ENCODE measurements around the gene PLXNA1.
A peak's percentile ranks its signal among the peaks of the same experiment; 100 is the strongest.

PLXNA1 gene

DNA sequence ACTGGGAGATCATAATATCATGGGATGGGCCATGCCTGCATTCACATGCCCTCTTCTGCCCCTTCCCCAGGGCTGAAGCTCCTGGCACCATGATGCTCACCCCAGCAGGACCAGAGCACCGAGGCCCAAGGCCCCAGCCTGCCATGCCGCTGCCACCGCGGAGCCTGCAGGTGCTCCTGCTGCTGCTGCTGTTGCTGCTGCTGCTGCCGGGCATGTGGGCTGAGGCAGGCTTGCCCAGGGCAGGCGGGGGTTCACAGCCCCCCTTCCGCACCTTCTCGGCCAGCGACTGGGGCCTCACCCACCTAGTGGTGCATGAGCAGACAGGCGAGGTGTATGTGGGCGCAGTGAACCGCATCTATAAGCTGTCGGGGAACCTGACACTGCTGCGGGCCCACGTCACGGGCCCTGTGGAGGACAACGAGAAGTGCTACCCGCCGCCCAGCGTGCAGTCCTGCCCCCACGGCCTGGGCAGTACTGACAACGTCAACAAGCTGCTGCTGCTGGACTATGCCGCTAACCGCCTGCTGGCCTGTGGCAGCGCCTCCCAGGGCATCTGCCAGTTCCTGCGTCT lies 5.6 kb downstream of the PLXNA1 start:
- no peak for DNase-seq

DNA sequence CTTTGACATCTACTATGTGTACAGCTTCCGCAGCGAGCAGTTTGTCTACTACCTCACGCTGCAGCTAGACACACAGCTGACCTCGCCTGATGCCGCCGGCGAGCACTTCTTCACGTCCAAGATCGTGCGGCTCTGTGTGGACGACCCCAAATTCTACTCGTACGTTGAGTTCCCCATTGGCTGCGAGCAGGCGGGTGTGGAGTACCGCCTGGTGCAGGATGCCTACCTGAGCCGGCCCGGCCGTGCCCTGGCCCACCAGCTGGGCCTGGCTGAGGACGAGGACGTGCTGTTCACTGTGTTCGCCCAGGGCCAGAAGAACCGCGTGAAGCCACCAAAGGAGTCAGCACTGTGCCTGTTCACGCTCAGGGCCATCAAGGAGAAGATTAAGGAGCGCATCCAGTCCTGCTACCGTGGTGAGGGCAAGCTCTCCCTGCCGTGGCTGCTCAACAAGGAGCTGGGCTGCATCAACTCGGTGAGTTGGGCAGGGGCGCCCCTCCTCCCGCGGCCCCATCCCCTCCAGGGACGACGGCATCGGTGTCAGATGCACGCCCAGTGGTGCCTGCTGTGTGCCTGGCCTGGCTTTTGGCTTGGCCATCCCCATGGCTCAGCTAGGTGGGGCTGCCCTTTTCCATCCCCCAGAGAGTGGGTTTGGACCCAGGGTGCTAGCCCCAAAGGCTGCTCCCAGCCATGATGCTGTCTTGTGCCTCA lies 6.6 kb downstream of the PLXNA1 start:
- no peak for DNase-seq

DNA sequence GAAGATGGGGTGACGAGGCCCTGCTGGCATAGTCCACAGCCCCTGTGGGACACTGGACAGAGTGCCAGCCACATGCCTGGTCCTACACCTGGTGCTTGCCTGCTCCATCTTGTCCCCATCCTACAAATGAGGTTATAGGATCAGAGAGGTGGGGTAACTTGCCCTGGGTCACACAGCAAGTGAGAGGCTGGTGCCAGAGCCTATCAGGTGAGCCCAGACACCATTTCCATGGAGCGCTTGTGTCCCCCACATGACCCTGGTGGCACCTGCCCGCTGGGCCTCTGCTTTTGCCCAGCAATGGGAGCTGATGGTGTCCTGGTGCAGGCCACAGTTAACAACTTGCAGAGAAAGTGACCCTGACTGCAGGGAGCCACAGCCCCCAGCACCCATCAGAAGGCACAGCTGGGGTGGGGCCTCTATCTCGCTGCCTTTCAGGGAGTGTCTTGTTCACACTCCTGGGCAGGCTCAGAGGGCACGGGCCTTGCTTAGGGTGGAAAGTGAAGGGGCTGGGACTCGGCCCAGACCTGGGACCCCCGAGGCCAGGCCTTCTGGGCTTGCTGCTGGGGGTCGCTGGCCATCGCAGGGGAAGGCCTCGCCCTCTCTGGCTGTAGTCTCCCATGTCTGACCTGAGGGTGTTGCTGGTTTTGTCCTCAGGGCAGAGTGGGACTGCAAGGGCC lies 7.2 kb downstream of the PLXNA1 start:
- DNase-seq = no peak

DNA sequence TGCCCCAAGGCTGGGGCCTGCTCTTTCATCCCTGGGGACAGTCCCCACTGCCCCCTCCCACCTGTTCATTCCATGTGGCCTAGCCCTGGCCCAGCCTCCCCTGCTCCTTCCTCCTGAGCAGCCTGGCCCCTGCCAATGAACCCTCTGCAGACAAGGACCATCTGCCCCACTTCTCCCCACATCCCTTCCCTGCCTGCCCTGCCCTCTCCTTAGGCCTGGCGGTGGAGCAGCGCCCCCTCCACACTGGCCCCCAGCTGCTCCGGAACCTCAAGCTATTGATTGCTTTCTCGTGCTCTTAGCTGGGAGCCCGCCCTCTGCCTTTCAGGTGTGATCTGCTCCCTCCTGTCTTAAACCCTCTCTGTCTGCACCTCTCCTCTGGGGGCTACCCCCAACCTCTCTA lies 8.0 kb downstream of the PLXNA1 start:
- DNase-seq = no peak

DNA sequence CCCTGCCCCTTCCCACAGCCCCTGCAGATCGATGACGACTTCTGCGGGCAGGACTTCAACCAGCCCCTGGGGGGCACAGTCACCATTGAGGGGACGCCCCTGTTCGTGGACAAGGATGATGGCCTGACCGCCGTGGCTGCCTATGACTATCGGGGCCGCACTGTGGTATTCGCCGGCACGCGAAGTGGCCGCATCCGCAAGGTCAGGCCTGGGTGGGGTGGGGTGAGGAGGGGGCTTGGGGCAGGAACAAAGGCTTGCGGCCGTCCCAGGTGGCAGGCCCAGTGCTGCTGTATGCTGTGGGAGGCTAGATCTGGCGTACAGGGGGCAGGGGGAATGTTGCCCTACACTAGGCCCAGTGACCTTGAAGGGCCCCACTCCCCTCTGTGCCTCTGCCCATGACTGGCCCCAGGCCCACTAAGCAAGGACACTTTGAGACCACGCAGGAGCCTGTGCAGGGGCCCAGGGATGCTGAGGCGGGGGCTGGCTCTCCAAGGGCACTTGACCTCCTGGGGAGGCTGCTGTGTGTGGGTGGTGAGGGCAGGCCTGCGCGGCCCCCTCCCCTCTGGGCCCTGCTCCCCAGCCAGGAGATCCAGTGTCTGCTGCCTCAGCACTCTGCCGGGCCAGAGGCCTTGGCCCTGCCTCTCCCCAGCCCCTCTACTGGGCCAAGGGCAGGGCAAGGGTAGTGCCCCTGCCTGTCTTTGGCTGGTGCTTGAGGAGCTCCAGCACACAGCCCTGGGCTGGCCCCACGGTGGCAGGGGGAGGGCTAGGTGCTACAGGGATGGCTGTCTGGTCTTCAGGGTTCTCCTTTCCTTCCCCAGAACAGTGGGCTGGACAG lies 8.7 kb downstream of the PLXNA1 start:
- no peak for DNase-seq

DNA sequence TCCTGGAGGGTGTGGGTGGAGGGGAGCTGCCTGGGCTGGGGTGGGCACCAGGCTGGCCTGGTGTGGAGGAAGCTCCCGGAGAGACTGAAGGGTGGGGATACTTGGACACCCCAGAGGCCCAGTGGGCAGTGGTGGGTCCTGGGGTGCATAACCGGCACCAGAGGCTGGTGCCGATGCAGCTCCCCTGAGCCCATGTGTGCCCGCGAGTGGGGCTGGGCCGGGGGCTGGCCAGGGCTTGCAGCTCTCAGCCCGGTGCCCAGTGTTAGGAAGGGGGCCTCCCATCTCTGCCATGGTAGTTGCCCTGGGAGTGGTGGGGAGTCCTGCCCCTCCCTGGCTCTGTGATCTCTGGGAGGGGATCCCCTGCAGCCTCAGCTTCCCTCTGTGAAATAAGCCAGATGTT lies 9.3 kb downstream of the PLXNA1 start:
- DNase-seq = no peak

DNA sequence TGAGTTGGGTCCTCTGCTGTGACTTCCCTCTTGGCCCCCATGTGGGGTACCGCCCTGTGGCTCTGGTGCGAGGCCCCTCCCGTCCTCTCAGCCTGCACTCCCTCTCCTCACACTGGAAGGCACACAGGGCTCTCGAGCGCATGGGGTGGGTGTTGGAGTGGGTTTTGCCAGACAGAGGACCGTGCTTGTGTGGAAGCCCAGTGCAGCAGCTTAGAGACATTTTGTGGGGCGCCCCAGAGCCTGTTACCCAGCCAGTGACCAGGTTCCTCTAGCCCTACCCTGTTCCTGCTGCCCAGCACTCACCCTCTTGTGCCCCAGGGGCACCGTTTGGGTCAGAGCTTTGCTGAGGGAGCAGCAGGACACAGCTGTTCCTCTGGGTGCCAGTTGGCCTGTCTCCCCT lies 9.9 kb downstream of the PLXNA1 start:
- DNase-seq = no peak

DNA sequence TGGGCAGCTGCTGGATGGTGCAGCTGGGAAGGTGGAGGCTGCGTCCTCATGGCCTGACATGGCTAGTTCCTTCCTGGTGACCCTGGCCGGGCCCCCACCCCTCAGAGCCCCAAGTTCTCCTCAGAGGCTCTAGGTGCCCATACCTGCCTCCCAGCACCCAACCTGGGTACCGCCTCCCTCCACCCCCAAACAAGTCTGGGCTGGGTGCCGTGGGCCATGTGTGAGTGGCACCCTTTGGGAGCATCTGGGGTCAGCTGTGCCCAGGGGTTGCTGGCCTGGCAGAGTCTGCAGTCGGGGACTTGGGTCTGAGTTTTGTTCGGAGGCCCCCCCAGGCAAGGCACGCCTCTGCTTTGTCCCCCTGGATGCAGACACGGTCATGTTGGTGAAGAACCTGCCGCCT lies 10.5 kb downstream of the PLXNA1 start:
- DNase-seq = no peak

DNA sequence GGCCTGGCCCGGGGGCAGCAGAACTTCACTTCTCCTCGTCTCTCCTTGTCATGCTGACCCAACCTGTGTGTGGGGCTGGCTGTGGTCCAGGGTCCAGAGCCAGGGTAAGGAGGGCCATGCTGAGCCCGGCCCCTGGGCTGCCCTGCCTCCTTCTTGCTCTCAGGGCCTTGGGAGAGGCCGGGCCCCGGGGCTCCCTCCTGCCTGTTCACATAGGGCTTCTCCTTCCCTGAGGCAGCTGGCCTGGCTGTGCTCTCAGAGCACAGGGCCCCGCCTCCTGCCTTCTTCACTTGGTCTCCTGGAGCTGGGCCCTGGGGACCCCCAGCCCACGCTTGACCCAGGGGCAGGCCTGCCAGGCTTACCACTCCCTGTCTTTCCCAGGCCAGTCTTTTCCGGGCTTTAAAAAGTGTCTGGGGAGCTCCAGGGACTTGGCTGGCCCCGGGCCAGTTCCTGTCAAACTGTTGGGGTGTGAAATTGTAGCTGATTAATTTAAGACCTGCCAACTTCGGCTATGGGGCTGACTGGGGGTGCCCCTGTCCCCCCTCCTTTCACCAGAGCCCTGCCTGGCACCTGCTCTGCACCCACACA lies 11.8 kb downstream of the PLXNA1 start:
- no peak for DNase-seq

DNA sequence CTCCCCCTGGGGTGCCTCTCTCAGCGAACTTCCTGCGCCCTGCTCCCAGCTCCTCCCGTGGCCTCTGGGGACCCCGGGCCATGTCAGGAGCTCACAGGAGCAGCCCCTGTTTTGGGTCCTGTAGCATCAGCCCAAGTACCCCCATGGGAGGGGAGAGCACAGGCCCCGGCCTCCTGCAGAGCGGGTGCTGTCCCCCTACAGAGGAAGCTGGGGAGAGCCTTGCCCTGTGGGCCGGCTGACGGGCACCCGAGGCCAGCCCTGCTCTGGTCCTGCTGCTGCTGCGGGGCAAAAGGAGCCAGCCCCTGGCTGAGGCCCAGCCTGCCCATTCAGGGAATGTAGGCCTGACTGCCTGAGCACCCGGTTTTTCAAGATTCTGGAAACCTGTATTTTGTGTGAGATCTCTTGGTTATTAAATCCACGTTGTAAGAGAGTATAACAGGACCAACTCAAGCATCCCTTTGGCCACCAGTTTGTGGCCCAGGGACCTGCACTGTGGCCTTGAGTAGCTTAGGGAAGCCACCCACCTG lies 12.4 kb downstream of the PLXNA1 start:
- DNase-seq = no peak

DNA sequence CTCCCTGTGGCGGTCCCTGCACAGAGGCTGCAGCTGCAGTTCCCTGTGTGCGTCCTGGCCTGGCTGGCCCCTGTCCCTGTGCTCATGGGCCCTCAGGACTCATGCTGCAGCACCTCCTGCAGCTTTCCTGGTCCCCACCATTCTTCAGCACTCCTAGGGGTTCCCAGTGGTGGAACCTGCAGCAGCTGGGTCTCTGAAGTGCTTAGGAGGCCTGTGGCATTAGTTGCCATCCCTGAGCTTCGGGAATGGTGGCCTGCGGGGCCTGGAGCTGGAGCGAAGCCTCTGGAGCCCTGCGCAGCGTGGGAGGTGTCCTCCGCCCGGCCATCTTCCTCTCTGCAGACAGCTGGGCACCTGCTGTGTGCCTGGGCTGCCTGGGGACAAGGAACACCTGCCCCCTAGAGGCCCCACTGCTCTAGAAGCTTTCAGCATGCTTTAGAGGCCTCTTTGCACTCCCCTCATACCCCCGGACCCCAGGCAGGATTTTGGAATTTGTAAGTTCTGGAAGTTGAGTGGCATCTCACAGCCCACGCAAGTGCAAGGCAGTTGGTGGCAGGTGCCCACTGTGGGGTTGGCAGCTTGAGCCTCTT lies 13.1 kb downstream of the PLXNA1 start:
- no peak for DNase-seq

DNA sequence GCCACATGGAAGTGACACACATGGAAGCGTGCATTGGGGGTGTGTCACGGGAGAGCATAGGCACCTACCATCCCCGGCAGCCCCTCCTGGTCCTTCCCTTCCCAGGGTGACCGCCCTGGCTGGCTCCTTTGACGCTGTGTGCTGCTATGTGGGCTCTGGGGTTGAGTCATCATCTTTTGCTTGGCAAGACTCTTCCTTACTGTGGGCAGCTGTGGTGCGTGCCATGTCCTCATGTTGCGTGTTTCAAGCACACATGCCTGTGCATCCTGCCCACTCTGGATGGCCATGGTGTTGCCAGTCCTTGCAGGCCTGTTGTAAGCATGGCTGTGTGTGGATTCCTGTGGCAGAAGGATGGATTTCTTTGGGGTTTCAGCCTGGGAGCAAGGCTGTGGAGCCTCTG lies 14.0 kb downstream of the PLXNA1 start:
- DNase-seq = no peak

DNA sequence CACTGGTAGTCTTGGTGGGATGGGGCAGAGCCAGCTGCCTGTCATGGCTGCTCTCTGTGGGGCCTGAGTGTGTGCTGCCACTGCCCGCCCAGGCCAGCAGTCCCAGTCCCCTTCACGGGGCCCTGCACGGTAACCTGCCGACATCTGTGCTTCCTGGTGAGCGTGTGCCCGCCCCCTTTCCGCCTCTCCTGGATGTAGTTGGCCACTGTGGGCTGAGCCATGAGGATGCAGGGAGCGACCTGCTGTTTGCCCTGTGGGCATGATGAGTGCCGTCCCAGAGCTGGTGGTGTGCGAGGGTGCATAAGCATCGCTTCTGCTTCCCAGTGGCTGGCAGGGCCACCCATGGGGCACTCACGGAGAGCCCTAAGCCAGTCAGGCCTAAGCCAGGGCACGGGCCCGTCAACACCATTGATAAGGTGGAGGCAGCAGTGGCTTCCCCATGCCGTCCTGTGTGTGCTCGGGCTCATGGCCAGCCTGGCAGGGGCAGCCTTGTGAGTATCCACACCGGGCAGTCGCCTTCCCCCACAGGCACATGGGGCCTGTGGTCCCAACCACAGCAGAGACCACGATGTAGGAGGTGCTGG lies 14.6 kb downstream of the PLXNA1 start:
- no peak for DNase-seq

DNA sequence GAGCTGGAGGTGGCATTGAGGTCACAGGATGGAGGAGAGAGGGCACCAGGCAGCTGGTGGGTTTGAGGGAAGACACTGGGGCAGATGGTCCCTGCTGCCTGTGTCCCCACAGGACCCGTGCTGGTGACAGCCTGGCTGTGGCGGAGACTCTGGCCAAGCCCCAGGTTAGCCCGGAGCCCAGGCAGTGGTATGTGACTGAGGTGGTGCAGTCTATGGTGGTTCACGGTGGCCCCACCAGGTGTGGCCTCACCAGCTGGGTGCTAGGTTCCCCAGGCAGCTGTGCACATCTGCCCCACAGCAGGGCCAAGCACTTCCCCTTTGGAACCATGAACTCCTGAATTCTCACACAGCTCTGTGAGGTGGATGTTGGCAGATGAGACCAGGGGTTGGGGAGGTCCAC lies 15.4 kb downstream of the PLXNA1 start:
- no peak for DNase-seq

DNA sequence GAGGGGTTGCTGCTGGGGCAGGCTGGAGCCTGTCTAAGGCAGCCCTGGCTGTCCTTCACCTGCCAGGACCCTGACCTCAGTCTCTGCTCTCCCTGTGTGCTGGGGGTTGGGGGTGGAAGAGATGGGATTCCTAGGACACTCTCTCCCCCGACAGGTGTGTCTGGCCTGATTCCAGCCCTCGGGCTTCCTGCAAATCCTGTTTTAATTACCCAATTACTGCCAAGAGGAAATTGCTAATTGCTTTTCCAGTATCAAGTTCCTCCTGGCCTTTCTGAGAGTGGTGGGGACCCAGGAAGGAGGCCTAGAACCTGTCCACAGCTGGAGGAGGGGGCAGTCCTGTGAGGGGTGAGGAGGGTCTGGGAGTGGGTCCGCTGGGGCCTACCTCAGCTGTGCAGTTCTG lies 15.8 kb downstream of the PLXNA1 start:
- peak; percentile 37 for DNase-seq

DNA sequence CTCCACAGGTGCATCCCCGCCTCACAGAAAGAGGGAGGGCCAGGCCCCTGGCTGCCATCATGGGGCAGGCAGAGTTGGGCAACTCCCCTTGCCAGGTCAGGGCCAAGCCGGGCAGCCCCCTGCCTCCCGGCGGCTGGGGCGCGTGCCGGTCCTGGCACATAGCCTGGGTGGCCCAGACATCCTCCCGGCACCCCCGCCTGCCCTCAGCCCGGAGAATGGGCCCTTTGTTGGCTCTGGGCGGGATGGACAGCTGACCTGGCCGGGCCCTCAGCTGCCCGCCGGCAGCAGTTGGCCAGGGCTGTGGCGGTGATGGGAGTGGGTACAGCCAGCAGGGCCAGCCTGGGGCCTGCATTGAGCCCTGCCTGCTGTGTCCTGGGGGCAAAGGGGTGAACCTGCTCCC lies 16.5 kb downstream of the PLXNA1 start:
- no peak for DNase-seq

DNA sequence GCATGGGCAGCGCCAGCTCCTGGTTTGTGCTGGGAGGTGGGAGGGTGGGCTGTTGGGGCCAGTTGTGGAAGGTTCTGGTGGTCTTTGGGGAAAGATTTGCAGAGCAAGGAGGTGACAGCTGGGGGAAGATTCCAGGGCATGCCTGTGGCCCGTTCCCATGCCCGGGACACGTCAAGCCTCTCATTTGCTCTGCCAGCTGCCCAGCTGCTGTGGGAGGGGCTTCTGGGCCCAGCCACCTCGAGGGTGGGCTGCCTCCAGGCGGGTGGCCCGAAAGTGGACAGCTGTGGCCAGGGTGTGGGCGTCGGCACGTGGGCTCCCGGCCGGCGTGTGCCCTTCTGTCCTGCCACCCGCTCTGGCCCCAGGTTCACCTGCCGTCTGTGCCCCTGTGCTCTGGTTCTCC lies 17.2 kb downstream of the PLXNA1 start:
- no peak for DNase-seq

DNA sequence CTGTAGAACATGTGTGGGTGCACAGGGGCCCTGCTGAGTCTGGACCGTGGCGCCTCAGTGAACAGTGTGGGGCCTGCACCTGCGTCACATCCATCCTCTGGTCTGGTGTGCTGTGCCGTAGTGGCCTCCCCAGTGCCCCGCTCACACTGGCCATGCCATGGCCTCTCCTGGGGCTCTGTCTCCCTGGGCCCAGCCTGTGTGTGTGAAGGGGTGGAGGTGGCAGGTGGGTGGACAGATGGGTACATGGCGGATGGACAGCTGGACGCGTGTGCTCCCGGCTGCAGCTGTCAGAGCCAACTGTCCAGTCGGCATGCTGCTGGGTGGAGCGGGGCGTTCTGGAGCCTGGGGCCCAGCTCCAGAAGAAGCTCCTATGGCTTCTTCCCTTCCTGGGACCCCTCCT lies 17.8 kb downstream of the PLXNA1 start:
- no peak for DNase-seq

DNA sequence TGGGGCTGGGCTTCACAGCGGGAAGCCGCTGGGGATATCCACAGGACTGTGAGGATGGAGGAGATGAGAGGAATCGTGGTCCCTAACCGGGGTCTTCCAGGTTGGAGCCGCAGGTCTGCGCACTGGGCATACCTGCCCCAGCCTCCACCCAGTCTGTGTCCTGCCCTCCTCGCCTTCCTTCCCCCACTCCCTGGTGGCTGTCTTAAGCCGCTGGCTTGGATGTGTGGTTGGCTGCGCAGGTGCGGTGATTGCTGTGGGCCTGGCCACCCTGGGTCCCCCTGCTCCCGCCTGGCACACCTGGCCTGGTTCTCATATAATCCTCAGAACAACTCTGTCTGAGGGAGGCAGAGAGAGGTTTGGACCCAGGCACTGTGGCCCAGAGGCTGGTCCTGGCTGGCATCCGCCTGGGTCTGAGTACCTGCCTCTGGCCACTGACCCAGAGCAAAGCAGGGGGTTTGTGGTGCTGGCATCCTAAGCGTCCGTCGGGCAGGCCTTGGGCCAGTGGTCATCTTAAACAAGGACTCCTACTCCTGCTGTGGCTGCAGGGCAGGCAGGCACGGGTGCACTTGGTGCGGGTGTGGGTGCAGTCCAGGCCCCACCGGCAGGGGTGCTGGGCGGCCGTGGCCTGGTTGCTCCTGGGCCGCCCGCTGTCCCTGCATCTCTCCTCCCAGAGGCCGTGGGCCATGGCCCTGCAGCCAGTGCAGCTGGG lies 18.7 kb downstream of the PLXNA1 start:
- DNase-seq = no peak

DNA sequence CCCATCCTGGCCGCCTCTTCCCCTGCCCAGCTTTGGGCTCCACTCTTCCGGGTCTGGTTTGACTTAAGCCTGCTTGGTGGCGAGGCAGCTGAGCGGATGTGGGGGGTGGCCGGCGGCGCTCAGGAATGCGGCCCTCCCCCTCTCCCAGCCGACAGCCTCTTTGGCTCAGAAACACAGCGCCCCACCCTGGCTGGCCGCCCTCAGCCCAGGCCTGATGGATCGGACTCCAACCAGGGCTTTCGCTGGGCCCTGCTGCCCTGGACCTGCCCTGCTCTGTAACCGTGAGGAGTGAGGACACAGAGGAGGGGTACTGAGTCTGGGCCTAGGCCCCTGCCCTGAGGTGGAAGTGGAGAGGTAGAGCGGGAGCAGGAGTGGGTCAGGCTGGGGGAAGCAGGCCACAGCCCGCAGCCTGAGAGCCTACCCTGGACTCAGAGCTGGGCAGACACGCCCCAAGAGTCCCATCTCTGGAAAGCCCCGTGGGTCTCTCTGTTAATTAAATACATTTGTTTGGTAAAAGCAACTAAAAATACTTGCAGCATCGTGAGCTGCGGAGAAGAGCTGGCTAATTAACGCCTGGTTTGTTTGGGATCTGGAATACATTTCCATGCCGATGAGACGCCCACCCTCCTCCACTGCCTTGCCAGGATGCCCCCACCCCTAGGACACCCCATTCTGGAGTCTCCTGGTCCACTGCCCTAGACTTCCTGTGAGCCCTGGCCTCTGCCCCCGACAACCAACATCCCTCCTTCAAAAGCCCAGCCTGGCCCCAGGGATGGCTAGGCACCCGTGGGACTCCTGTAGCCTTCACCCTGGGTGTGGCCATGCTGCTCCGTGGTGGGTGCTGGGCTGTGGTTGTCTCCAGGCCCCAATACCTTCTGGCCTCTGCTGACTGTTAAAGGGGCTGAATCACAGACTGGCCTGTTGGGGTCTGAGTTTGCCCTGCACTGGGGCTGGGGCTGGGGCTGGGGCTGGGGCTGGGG lies 19.6 kb downstream of the PLXNA1 start:
- no peak for DNase-seq

Data from DMS79 treated with DMSO at 0.1 percent for 48 hours (cell line).